ENCODE measurements around the gene FAM200B. TPM values are rescaled to one million over a fixed set of nuclear protein-coding genes. Genes with fewer than 3 reads are reported as not detected.

Gene FAM200B
- total RNA-seq, 1 donor from 2014 or later, result 29.3 TPM

DNA sequence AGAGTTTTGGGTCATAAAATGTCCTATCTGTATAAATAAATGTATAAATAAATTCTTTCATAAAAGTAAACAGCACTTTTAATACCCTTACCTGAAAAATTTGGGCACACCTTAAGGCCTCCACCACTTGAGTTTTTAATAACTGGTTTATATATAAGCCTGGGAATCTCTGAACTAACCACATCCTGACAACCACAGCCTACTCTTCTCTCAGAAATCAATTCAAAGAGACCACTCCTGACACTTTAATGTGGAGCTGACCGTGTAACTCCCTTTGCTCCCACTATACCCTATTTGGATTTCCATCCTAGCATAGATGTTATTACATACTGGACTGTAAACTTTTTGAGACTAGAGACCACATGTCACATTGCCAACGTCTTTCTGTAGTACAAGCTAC lies 30.0 kb upstream of the FAM200B start:
- no peak overlapping the region for H3K4me3 ChIP-seq
- no peak for DNase-seq
- H3K9me3 ChIP-seq, result no peaks in the 10 kb centered on the region
- ATAC-seq, result no peak
- no peaks in the 10 kb centered on the region for H3K27me3 ChIP-seq
- no peaks in the 10 kb centered on the region for H3K36me3 ChIP-seq
- TF ChIP-seq, protein P1, sequence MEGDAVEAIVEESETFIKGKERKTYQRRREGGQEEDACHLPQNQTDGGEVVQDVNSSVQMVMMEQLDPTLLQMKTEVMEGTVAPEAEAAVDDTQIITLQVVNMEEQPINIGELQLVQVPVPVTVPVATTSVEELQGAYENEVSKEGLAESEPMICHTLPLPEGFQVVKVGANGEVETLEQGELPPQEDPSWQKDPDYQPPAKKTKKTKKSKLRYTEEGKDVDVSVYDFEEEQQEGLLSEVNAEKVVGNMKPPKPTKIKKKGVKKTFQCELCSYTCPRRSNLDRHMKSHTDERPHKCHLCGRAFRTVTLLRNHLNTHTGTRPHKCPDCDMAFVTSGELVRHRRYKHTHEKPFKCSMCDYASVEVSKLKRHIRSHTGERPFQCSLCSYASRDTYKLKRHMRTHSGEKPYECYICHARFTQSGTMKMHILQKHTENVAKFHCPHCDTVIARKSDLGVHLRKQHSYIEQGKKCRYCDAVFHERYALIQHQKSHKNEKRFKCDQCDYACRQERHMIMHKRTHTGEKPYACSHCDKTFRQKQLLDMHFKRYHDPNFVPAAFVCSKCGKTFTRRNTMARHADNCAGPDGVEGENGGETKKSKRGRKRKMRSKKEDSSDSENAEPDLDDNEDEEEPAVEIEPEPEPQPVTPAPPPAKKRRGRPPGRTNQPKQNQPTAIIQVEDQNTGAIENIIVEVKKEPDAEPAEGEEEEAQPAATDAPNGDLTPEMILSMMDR (IDR thresholded peaks at IDR 0.05), result no peak
- intact Hi-C loops (cut with DNase I), result no loop called here
- peaks cover 52% of the 10 kb centered on the region for H3K4me1 ChIP-seq
- peak overlapping the region; percentile 33 for H3K27ac ChIP-seq

DNA sequence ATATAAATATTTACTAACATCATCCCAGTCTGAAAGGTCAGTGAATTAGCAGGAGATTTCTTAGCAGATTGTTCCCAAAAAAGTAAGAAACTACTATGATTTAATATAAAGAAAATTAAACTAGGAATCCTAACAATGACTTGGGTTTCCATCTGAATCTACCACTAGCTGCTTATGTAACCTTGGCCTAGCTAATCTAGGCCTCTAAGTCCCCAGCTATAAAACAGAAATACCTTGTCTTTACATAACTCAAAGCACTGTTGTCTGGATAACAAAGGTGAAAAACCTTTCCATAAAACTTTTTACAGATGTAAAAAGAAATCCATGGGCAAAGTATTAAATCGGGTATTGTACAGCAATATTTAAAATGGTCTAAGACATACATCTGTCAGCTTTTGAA lies 29.4 kb upstream of the FAM200B start:
- ATAC-seq (no peak), DNase-seq (no peak)
- Histone ChIP-seq H3K36me3 (no peaks in the 10 kb centered on the region), H3K27me3 (no peaks in the 10 kb centered on the region), H3K4me3 (no peak overlapping the region), H3K4me1 (peaks cover 52% of the 10 kb centered on the region), H3K9me3 (no peaks in the 10 kb centered on the region), H3K27ac (peak overlapping the region; percentile 89)
- TF ChIP-seq, protein P1 (IDR thresholded peaks at IDR 0.05), result no peak
- intact Hi-C loops (cut with DNase I), result no loop called here

GRCh38 chr4:15652841-15653240 lies 28.8 kb upstream of the FAM200B start:
- H3K4me1 ChIP-seq, result peaks cover 53% of the 10 kb centered on the region
- no peak for DNase-seq
- no peaks in the 10 kb centered on the region for H3K36me3 ChIP-seq
- ATAC-seq, result no peak
- peak overlapping the region; percentile 68 for H3K4me3 ChIP-seq
- H3K27me3 ChIP-seq, result no peaks in the 10 kb centered on the region
- TF ChIP-seq, protein P1 (IDR thresholded peaks at IDR 0.05), result no peak
- intact Hi-C loops (cut with DNase I), result no loop called here
- peak overlapping the region; percentile 89 for H3K27ac ChIP-seq
- no peaks in the 10 kb centered on the region for H3K9me3 ChIP-seq

DNA sequence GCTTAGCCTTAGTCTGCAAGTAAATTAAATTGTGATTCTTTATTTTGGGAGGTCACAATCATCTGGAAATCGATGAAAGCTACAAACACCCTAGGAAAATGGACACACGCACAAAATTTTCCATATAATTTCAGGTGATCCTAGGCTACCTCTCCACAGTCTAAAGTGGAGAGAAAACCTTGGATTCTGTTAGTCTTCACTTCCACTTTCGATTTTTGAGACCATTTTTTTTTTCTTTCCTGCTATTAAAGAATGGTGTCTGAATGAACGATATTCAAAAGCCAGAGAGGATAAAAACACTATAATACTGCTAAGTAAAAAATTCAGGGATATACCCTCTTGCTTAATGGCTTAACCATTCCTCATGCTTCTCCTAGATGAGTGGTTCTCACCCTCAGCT lies 28.2 kb upstream of the FAM200B start:
- TF ChIP-seq, protein P1 (IDR thresholded peaks at IDR 0.05), result no peak
- Histone ChIP-seq H3K27ac (peak overlapping the region; percentile 89), H3K36me3 (no peaks in the 10 kb centered on the region), H3K27me3 (no peaks in the 10 kb centered on the region), H3K9me3 (no peaks in the 10 kb centered on the region), H3K4me1 (peaks cover 50% of the 10 kb centered on the region), H3K4me3 (peak overlapping the region; percentile 68)
- no peak for DNase-seq
- no peak for ATAC-seq
- intact Hi-C loops (cut with DNase I), result no loop called here

- H3K27ac ChIP-seq, result peak overlapping the region; percentile 89
- TF ChIP-seq, protein P1 (IDR thresholded peaks at IDR 0.05), result no peak
- DNase-seq, result no peak
- no peak for ATAC-seq
- no peaks in the 10 kb centered on the region for H3K27me3 ChIP-seq
- no peaks in the 10 kb centered on the region for H3K9me3 ChIP-seq
- peaks cover 47% of the 10 kb centered on the region for H3K4me1 ChIP-seq
- no peaks in the 10 kb centered on the region for H3K36me3 ChIP-seq
- H3K4me3 ChIP-seq, result peak overlapping the region; percentile 68
- intact Hi-C loops (cut with DNase I), result no loop called here
Measured at GRCh38 chr4:15653864-15654592, 27.6 kb upstream of the FAM200B start.
